Measurements from ENCODE around the gene EFNA1. TPM values are rescaled to one million over a fixed set of nuclear protein-coding genes. Genes with fewer than 3 reads are reported as not detected.

The EFNA1 gene
- 2.6 TPM for polyA plus RNA-seq (2012; ENCODE audit: insufficient read depth, insufficient read length)

GRCh38 chr1:155127105-155127966 is at the start of gene EFNA1:
Gene EFNA1, plus strand, starts transcription at chr1:155127876. Its CDS starts 102 bp downstream, at chr1:155127978.
- H3K4me3 ChIP-seq (ENCODE audit: low read length), result peak within 1 kb of the TSS; percentile 61
- DNase-seq (ENCODE audit: low read depth, low spot score), result no peak

- no peak for DNase-seq (ENCODE audit: low read depth, low spot score)
- peak within 1 kb of the TSS; percentile 48 for H3K4me3 ChIP-seq (ENCODE audit: low read length)
These were observed 49.0 kb upstream of the EFNA1 start, which contains the start of gene EFNA3 for GRCh38 chr1:155078469-155079209. Gene EFNA3, plus strand, starts transcription at chr1:155078837. Its CDS starts 105 bp downstream, at chr1:155078942.

GRCh38 chr1:155079210-155079486 is 48.5 kb upstream of the EFNA1 start:
- peak overlapping the region; percentile 48 for H3K4me3 ChIP-seq (ENCODE audit: low read length)
- no peak for DNase-seq (ENCODE audit: low read depth, low spot score)

GRCh38 chr1:155079487-155080311 is 48.0 kb upstream of the EFNA1 start:
- H3K4me3 ChIP-seq (ENCODE audit: low read length), result peak overlapping the region; percentile 50
- no peak for DNase-seq (ENCODE audit: low read depth, low spot score)

GRCh38 chr1:155080312-155081228 is 47.1 kb upstream of the EFNA1 start:
- peak; percentile 73 for DNase-seq (ENCODE audit: low read depth, low spot score)
- peak overlapping the region; percentile 50 for H3K4me3 ChIP-seq (ENCODE audit: low read length)

- peak overlapping the region; percentile 12 for H3K4me3 ChIP-seq (ENCODE audit: low read length)
- no peak for DNase-seq (ENCODE audit: low read depth, low spot score)
These were observed 46.0 kb upstream of the EFNA1 start for GRCh38 chr1:155081472-155082300.

GRCh38 chr1:155082301-155083051 is 45.2 kb upstream of the EFNA1 start:
- no peak for DNase-seq (ENCODE audit: low read depth, low spot score)
- no peak overlapping the region for H3K4me3 ChIP-seq (ENCODE audit: low read length)

- no peak for DNase-seq (ENCODE audit: low read depth, low spot score)
- H3K4me3 ChIP-seq (ENCODE audit: low read length), result no peak overlapping the region
These were observed 44.6 kb upstream of the EFNA1 start for GRCh38 chr1:155083052-155083541.

GRCh38 chr1:155083865-155084721 is 43.6 kb upstream of the EFNA1 start:
- H3K4me3 ChIP-seq (ENCODE audit: low read length), result peak overlapping the region; percentile 75
- DNase-seq (ENCODE audit: low read depth, low spot score), result no peak

GRCh38 chr1:155084722-155085503 is 42.8 kb upstream of the EFNA1 start:
- DNase-seq (ENCODE audit: low read depth, low spot score), result peak; percentile 91
- H3K4me3 ChIP-seq (ENCODE audit: low read length), result peak overlapping the region; percentile 75

GRCh38 chr1:155085504-155086127 is 42.1 kb upstream of the EFNA1 start:
- DNase-seq (ENCODE audit: low read depth, low spot score), result no peak
- peak overlapping the region; percentile 75 for H3K4me3 ChIP-seq (ENCODE audit: low read length)

- H3K4me3 ChIP-seq (ENCODE audit: low read length), result peak overlapping the region; percentile 75
These were observed 41.4 kb upstream of the EFNA1 start for GRCh38 chr1:155086128-155086741.

GRCh38 chr1:155086856-155087535 is 40.7 kb upstream of the EFNA1 start:
- no peak overlapping the region for H3K4me3 ChIP-seq (ENCODE audit: low read length)
- DNase-seq (ENCODE audit: low read depth, low spot score), result no peak

More at GRCh38 chr1:155086128-155086741, 41.4 kb upstream of the EFNA1 start:
- no peak for DNase-seq (ENCODE audit: low read depth, low spot score)
